Measurements from ENCODE around the gene DLGAP4. TPM values are rescaled to one million over a fixed set of nuclear protein-coding genes. Genes with fewer than 3 reads are reported as not detected.

The DLGAP4 gene
- total RNA-seq, 2 experiments from 2014 or later: 19.9 to 23.6 TPM

DNA sequence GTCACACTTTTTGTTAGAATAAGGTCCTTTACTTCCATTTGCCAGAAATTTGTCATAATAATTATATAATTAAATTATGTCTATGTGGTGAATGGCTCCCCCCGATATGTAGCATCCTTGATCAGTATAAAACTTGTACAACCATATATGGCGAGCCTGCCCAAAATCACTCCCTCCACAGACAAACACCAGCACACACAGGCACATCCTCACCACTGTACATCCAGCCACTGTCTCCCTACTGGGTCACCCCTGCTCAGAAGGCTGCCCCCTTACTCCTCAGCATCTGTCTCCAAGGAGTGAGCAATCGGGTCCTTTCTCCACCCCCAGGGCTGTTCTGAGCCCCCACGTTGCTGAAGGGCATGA lies 148.2 kb downstream of the DLGAP4 start:
- no peaks in the 10 kb centered on the region for H3K36me3 Mint-ChIP-seq (ENCODE audit: low read depth)
- H3K4me1 Mint-ChIP-seq (ENCODE audit: low read depth): no peaks in the 10 kb centered on the region
- peaks cover 7% of the 10 kb centered on the region for H3K27me3 Mint-ChIP-seq (ENCODE audit: low read depth)
- H3K27ac Mint-ChIP-seq: no peak overlapping the region
- ChIA-PET CTCF (no interaction called here), POLR2A (no interaction called here)
- ATAC-seq (no peak), DNase-seq (no peak)
- H3K9me3 Mint-ChIP-seq (ENCODE audit: insufficient read depth): no peaks in the 10 kb centered on the region
- H3K4me3 Mint-ChIP-seq: no peak overlapping the region

DNA sequence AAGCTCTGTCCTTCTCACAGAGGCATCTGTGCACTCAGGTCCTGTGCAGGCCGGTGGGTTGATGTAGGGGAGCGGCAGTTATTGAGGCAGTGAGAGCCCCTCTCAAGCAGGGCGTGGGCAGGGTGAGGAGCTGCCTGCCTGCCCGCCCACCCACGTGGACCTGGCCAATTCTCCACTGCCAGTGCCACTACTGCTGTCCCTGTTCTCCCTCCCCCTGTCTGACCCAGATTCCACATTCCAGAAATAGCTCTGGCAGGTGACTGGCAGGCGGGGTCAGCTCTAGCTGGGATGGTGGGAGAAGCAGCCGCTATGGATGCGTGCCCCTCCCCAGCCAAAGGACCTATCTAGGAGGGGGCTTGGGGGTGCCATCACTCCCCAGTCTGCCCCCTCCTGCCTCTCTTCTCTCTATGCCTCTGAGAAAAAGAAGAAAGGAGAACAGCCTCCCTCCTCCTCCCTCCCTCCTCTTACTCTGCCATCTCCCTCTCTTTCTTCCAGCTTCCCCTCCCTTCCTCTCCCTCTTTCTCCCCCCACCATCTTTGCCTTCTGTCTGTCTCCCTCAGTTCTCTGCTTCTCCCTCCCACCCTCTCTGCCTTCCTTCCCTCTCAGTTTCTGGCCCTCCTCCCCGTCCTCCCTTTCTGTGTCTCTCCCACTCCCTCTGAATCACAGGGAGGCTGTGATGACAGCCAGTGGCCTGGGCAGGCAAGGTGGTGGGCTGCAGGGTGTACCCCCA lies 148.7 kb downstream of the DLGAP4 start:
- H3K36me3 Mint-ChIP-seq (ENCODE audit: low read depth): no peaks in the 10 kb centered on the region
- no peak for ATAC-seq
- DNase-seq: no peak
- no peak overlapping the region for H3K4me3 Mint-ChIP-seq
- H3K9me3 Mint-ChIP-seq (ENCODE audit: insufficient read depth): no peaks in the 10 kb centered on the region
- H3K27me3 Mint-ChIP-seq (ENCODE audit: low read depth): peaks cover 6% of the 10 kb centered on the region
- no peaks in the 10 kb centered on the region for H3K4me1 Mint-ChIP-seq (ENCODE audit: low read depth)
- CTCF ChIA-PET: no interaction called here
- POLR2A ChIA-PET: no interaction called here
- no peak overlapping the region for H3K27ac Mint-ChIP-seq

DNA sequence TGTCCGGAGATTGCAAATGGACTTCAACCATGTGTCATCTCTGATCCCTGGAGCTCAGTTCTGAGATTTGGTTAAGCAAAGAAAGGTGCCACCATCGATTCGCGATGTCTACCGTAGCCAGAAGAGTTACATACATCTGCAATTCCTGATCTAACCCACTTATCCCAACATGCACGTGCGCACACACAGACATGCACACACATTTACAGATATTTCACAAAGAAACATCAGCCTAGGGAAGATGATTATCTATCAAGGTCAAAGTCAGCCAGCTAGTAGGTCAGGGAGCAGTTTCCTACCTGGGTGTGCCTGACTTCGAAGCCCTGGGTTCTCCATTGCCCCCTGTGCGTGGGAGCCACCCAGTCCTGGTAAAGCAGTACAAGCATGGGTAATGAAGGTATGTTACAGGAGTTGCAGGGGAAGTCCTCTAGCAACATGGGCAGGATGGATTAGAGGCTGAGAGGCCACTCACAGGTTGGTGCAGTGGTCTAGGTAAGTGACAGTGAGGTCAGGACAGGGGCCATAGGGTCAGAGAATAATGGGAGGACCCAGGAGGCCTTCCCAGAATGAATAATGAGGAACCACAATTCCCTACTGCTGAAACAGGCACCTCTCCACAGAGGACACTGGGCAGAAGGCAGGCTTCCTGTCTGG lies 150.0 kb downstream of the DLGAP4 start:
- Mint-ChIP-seq H3K4me3 (no peak overlapping the region), H3K4me1 (ENCODE audit: low read depth) (peaks cover 8% of the 10 kb centered on the region), H3K27me3 (ENCODE audit: low read depth) (peaks cover 4% of the 10 kb centered on the region), H3K9me3 (ENCODE audit: insufficient read depth) (no peaks in the 10 kb centered on the region), H3K36me3 (ENCODE audit: low read depth) (no peaks in the 10 kb centered on the region), H3K27ac (peak overlapping the region; percentile 26)
- no peak for ATAC-seq
- CTCF ChIA-PET: no interaction called here
- POLR2A ChIA-PET: interaction anchor here (0.6 kb wide), 1 partner anchor 245 kb away, joined by 3 read pairs; no protein-coding TSS in a partner anchor
- DNase-seq: no peak

DNA sequence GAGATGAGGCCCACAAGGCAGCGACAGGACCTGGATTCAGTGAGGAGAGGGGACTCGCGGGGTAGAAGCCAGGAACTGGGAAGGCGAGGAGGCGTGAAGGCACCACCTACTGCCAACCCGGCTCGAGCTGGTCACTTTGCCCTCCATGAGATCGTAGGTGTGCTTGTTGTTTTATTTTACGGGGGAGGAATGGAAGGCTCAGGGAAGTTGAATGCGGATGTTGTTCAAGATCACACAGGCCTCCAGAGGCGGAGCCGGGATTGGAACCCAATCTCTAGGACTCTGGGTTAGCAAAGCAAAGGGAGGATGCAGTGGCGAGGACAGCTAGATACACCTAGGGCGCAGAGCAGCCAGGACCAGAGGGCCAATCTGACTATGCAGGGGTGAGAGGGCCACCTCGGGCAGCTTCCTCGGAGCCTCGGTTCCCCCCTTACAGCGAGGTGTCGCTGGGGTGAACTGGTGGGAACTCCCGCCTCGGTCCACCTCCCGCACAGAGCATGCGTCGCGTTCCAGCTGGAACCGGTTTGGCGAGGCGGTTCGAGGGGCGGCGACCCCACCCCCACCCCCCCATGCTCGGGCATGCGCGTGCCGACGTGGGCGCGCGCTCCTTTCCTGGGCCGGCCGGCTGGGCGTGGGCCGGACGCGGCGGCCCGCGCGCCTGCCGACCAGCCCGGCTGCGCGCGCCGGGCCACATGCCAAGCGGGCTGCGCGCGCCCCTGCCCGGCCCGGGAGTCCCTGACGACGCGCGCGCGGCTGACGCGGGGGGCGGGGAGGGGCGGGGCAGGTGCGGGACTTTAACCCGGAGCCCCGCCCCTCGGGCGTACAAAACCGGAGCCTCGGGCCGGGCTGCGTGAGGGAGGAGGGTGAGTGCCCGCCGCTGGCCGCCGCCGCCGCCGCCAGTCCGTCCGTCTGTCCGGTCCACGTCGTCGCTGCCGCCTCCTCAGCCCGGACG lies 154.8 kb downstream of the DLGAP4 start:
- Mint-ChIP-seq H3K9me3 (ENCODE audit: insufficient read depth) (no peaks in the 10 kb centered on the region), H3K36me3 (ENCODE audit: low read depth) (no peaks in the 10 kb centered on the region), H3K27ac (peak overlapping the region; percentile 79), H3K4me3 (peak overlapping the region; percentile 63), H3K4me1 (ENCODE audit: low read depth) (peaks cover 49% of the 10 kb centered on the region), H3K27me3 (ENCODE audit: low read depth) (peaks cover under 1% of the 10 kb centered on the region)
- ChIA-PET POLR2A (interaction anchor here (0.6 to 1.0 kb wide), 2 partner anchors 506 to 1345 kb away, joined by 4 to 5 read pairs; partner anchors contain the start of gene SCAND1), CTCF (interaction anchor here (1.1 kb wide), 1 partner anchor 46 kb away, joined by 3 read pairs; no protein-coding TSS in a partner anchor)
- peak; percentile 92 for DNase-seq
- ATAC-seq: peak; percentile 86

DNA sequence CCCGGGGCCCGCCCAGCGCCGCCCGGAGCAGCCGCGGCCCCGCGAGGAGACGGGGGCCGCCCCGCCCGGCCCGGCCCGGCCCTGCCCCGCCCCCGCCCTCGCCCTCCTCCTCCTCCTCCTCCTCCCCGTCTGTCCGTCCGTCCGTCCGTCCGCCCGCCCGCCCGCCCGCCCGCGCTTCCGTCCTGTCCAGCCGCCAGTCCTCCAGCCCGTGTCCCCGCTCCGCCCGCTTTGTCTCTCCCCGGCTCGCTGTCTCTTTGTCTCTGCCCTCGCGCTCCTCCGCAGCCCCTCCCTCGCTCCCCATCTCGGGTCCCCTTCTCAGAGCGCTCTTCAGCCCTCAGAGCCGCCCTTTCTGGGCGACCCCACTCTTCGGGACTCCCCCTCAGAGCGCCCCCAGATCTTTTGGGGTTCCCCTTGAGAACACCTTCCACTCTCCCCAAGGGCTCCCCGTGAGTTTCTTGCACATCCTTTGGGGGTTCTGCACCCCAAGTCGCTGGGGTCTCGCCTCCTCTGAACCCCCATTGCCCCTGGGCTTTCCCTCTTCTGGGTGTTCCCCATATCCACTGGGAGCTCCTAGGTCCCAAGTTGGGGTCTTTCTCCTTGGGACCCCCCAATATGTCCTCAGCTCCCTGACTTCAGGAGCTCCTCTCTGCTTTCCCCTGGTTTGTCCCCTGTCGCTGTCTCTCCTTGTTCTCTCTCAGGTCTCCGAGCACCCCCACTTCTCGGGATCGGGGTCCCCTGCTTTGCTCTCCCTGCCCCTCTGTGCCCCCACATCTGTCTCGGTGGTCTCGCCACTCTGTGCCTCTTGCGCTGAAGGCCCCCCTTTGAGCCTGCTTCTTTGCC lies 155.7 kb downstream of the DLGAP4 start:
- Mint-ChIP-seq H3K9me3 (ENCODE audit: insufficient read depth) (no peaks in the 10 kb centered on the region), H3K27ac (peak overlapping the region; percentile 90), H3K4me1 (ENCODE audit: low read depth) (peaks cover 58% of the 10 kb centered on the region), H3K27me3 (ENCODE audit: low read depth) (no peaks in the 10 kb centered on the region), H3K36me3 (ENCODE audit: low read depth) (no peaks in the 10 kb centered on the region), H3K4me3 (peak overlapping the region; percentile 88)
- CTCF ChIA-PET: interaction anchor here (0.9 to 1.6 kb wide), 4 partner anchors 30 to 507 kb away, joined by 3 read pairs; partner anchors contain the start of genes RAB5IF and SCAND1
- ATAC-seq (peak; percentile 13), DNase-seq (no peak)
- POLR2A ChIA-PET: interaction anchor here (1.0 kb wide), 1 partner anchor 507 kb away, joined by 5 read pairs; the partner anchor contains the start of gene SCAND1

DNA sequence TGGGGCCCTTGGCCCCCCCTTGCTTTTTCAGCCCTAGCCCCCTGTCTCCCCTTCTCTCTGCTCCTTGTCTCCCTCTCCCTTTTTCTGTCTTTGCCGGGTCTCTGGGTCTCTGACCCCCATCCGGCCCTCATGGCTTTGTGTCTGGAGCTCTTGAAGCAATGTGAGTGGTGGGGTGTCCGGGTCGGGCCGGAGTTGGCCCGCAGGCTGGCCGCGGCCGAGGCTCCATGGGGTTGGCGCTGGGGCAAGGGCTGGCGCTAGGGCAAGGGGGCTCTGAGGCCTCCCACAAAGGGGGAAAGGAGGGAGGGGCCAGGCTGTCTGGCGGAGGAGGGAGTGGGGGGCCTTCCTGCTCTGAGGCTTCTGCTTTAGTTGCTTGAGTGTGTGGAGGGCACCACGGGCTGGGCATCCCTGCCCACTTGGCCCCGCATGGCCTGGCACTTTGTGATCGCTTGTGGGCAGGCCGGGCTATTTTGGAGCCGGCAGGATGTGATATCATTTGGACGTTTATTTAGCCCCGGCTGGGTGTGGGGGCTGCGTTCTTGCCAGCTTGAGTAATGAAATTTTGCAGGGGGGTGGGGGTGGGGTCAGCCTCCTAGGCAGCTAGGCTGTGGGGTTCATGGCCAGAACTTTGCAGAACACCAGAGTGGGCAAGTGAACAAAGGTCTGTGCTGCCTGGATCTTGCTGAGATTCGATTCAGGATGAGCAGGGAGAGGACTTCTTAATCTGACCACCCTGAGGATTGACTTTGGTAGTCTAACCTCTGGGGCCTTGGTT lies 156.5 kb downstream of the DLGAP4 start:
- no peaks in the 10 kb centered on the region for H3K36me3 Mint-ChIP-seq (ENCODE audit: low read depth)
- DNase-seq (no peak), ATAC-seq (no peak)
- CTCF ChIA-PET: interaction anchor here (0.9 to 1.6 kb wide), 3 partner anchors 30 to 508 kb away, joined by 3 read pairs; partner anchors contain the start of genes RAB5IF and SCAND1
- H3K9me3 Mint-ChIP-seq (ENCODE audit: insufficient read depth): no peaks in the 10 kb centered on the region
- peaks cover 66% of the 10 kb centered on the region for H3K4me1 Mint-ChIP-seq (ENCODE audit: low read depth)
- peak overlapping the region; percentile 90 for H3K27ac Mint-ChIP-seq
- H3K27me3 Mint-ChIP-seq (ENCODE audit: low read depth): no peaks in the 10 kb centered on the region
- POLR2A ChIA-PET: interaction anchor here (0.7 to 1.2 kb wide), 2 partner anchors 143 to 185 kb away, joined by 3 to 5 read pairs; partner anchors contain the start of gene RAB5IF
- H3K4me3 Mint-ChIP-seq: peak overlapping the region; percentile 88

DNA sequence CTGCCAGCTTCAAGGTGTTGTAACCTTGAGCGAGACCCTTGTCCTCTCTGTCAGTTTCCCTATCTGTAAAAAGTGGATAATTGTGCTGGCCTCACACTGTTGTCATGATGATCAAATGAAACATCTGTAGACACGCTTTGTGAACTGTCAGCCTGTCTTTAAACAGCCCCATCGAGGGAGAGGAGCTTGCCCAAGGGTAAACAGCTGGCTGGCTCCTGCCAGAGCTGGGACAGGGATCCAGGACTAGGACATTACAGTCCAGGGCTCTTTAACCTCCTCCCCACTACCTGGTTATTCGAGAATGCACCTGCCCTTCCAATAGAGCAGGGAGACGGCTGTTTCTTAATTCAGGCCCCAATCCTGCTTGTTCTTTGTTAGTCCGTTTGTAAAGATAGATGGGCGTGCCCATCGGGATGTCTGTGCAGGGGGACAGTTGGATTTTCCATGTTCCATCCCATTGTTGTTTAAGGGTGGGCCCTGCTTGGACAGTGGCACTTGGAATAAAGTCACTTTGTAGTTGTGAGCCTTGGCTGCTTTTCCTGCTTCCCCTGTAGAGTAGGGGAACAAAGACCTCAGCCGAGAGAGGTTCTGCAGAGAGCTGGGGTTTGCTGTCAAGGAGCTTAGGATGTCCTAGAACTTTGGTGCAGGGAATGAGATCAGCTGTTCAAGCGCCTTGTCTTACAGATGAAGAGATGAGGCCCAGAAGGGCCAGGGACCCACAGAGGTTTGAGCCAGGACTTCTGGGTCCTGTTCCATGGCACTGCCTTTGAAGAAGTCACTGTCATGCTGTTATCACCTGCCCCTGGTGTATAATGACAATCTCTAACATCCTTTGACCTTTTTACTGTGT lies 157.3 kb downstream of the DLGAP4 start:
- Mint-ChIP-seq H3K36me3 (ENCODE audit: low read depth) (no peaks in the 10 kb centered on the region), H3K27me3 (ENCODE audit: low read depth) (no peaks in the 10 kb centered on the region), H3K4me1 (ENCODE audit: low read depth) (peaks cover 74% of the 10 kb centered on the region), H3K9me3 (ENCODE audit: insufficient read depth) (no peaks in the 10 kb centered on the region), H3K27ac (peak overlapping the region; percentile 60), H3K4me3 (peak overlapping the region; percentile 88)
- POLR2A ChIA-PET: interaction anchor here (0.7 to 1.3 kb wide), 5 partner anchors 17 to 226 kb away, joined by 3 to 5 read pairs (median 4); partner anchors contain the start of gene RAB5IF
- CTCF ChIA-PET: interaction anchor here (1.6 kb wide), 1 partner anchor 142 kb away, joined by 3 read pairs; the partner anchor contains the start of gene RAB5IF
- ATAC-seq: no peak
- no peak for DNase-seq

DNA sequence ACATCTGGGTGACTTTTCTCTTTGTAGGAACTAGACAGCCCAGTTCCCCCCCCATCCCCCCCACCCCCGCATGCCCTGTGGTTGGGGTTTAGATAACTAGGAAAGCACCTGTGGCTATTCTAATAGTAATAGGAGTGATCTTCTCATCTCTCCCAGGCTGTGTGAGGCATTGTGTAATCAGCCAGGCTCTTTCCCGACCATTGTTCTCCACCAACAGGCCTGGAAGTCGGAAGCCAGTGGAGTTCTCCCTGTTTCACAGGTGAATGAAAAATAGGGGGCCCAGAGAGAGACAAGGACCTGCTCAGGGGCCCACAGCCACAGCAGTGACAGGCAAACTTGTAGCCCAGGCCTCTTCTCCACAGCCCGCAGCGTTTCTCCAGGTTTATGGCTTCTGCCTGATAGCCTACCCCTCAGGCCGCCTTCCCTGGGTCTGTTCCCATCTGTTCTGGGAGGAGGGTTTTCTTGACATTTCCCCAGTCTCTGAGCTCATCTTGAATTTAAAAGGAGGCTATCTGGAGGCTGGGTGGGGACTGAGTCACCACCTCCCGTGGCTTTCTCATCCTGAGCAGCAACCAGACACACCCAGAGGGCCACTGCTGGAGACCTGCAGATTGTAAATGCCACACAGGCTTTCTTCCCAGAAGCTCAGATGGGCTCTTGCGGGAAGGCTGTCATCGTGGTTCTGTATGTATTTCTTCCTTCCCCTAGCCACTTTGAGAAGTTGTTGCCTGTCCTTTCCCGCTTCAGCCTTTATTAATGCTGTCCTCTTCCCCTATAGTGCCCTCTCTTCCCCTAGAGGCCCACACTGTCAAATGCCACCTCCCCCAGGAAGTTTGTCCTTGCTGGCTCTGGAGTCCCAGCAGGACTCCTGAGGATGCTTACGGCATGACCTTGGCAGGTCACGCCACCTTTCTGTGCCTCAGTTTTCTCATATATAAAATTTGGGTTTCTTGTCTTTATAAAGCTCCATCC lies 159.3 kb downstream of the DLGAP4 start:
- peak; percentile 14 for ATAC-seq
- Mint-ChIP-seq H3K4me1 (ENCODE audit: low read depth) (peaks cover 77% of the 10 kb centered on the region), H3K4me3 (peak overlapping the region; percentile 27), H3K9me3 (ENCODE audit: insufficient read depth) (no peaks in the 10 kb centered on the region), H3K27me3 (ENCODE audit: low read depth) (no peaks in the 10 kb centered on the region), H3K36me3 (ENCODE audit: low read depth) (no peaks in the 10 kb centered on the region), H3K27ac (peak overlapping the region; percentile 86)
- ChIA-PET POLR2A (interaction anchor here (0.5 to 1.1 kb wide), 4 partner anchors 27 to 767 kb away, joined by 3 to 4 read pairs (median 4); partner anchors contain the start of gene RAB5IF), CTCF (interaction anchor here (0.9 to 2.6 kb wide), 8 partner anchors 14 to 308 kb away, joined by 3 to 10 read pairs (median 4); partner anchors contain the start of genes DSN1 and RAB5IF)
- peak; percentile 53 for DNase-seq

DNA sequence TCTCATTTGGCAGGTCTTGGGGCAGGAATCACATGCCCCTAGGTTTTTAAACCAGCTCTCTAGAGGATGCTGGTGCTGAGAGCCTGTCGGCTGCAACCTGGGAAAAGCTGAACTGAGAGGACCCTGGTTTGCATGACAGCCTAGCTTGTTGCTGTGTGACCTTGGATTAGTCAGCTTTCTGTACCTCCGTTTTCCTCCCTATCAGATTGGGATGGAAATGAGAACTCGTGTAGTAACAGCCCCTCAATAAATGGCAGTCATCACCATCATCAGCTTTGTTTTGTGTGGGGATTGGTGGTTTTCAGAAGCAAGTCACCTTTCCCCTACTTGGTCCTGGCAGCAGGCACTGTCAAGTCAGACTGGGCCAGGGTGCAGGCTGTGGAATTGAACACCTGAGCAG lies 159.9 kb downstream of the DLGAP4 start:
- Mint-ChIP-seq H3K27ac (peak overlapping the region; percentile 86), H3K4me1 (ENCODE audit: low read depth) (peaks cover 72% of the 10 kb centered on the region), H3K4me3 (peak overlapping the region; percentile 27), H3K36me3 (ENCODE audit: low read depth) (no peaks in the 10 kb centered on the region), H3K27me3 (ENCODE audit: low read depth) (no peaks in the 10 kb centered on the region), H3K9me3 (ENCODE audit: insufficient read depth) (no peaks in the 10 kb centered on the region)
- ChIA-PET POLR2A (interaction anchor here (0.7 to 0.8 kb wide), 2 partner anchors 26 to 140 kb away, joined by 4 read pairs; partner anchors contain the start of gene RAB5IF), CTCF (interaction anchor here (0.9 to 2.6 kb wide), 8 partner anchors 13 to 308 kb away, joined by 3 to 10 read pairs (median 4); partner anchors contain the start of genes DSN1 and RAB5IF)
- DNase-seq: no peak
- no peak for ATAC-seq

All from activated CD8-positive, alpha-beta T cell treated with anti-CD3 and anti-CD28 coated beads, Interleukin-2, amount 10 ng/mL, durations not matched to agents 7 days and 5 days (primary cell).